ENCODE data around the gene DACT1. TPM values are rescaled to one million over a fixed set of nuclear protein-coding genes. Genes with fewer than 3 reads are reported as not detected.
"Not testable (repeated sequence)": the region's sequence is repeated elsewhere in the genome, so short reads cannot be mapped to it uniquely, and the experiment has no call there.

Gene DACT1
- 4.3 and 4.8 TPM in 2 replicates for total RNA-seq

GRCh38 chr14:58637391-58638230 lies at the start of gene DACT1:
Gene DACT1, plus strand, starts transcription at chr14:58637962. Its CDS starts 241 bp downstream, at chr14:58638203.
- intact Hi-C loops (cut with micrococcal nuclease) = loop anchor here (1.0 to 5.0 kb wide), 7 partner anchors 40 to 1455 kb away; partner anchors contain the start of genes DAAM1, JKAMP, KIAA0586 and L3HYPDH

- intact Hi-C loops (cut with micrococcal nuclease) = not testable (repeated sequence)
These were observed 49.4 kb upstream of the DACT1 start for GRCh38 chr14:58588321-58588720.

- intact Hi-C loops (cut with micrococcal nuclease) = no loop called here
These were observed 43.8 kb upstream of the DACT1 start for GRCh38 chr14:58593977-58594376.

GRCh38 chr14:58597041-58597440 lies 40.7 kb upstream of the DACT1 start:
- intact Hi-C loops (cut with micrococcal nuclease) = loop anchor here (5.0 kb wide), 1 partner anchor 40 kb away; the partner anchor contains the start of gene DACT1

- intact Hi-C loops (cut with micrococcal nuclease) = loop anchor here (5.0 kb wide), 1 partner anchor 39 kb away; the partner anchor contains the start of gene DACT1
These were observed 39.5 kb upstream of the DACT1 start for GRCh38 chr14:58598028-58598803.

GRCh38 chr14:58598804-58599525 lies 38.8 kb upstream of the DACT1 start:
- intact Hi-C loops (cut with micrococcal nuclease) = loop anchor here (5.0 kb wide), 1 partner anchor 38 kb away; the partner anchor contains the start of gene DACT1

GRCh38 chr14:58599707-58600106 lies 38.1 kb upstream of the DACT1 start:
- intact Hi-C loops (cut with micrococcal nuclease) = loop anchor here (5.0 kb wide), 1 partner anchor 38 kb away; the partner anchor contains the start of gene DACT1

GRCh38 chr14:58605465-58605864 lies 32.3 kb upstream of the DACT1 start:
- intact Hi-C loops (cut with micrococcal nuclease) = no loop called here

GRCh38 chr14:58607131-58607951 lies 30.4 kb upstream of the DACT1 start:
- intact Hi-C loops (cut with micrococcal nuclease) = no loop called here

GRCh38 chr14:58607952-58608317 lies 29.8 kb upstream of the DACT1 start:
- intact Hi-C loops (cut with micrococcal nuclease) = no loop called here

- intact Hi-C loops (cut with micrococcal nuclease) = no loop called here
These were observed 20.1 kb upstream of the DACT1 start for GRCh38 chr14:58617619-58618018.

GRCh38 chr14:58620011-58620410 lies 17.8 kb upstream of the DACT1 start:
- intact Hi-C loops (cut with micrococcal nuclease) = no loop called here

- intact Hi-C loops (cut with micrococcal nuclease) = no loop called here
These were observed 12.3 kb upstream of the DACT1 start for GRCh38 chr14:58625438-58625837.

- intact Hi-C loops (cut with micrococcal nuclease) = no loop called here
These were observed 11.3 kb upstream of the DACT1 start for GRCh38 chr14:58626431-58626831.

- intact Hi-C loops (cut with micrococcal nuclease) = no loop called here
These were observed 9.4 kb upstream of the DACT1 start for GRCh38 chr14:58628406-58628805.

- intact Hi-C loops (cut with micrococcal nuclease) = no loop called here
These were observed 8.5 kb upstream of the DACT1 start for GRCh38 chr14:58629281-58629680.

- intact Hi-C loops (cut with micrococcal nuclease) = no loop called here
These were observed 6.0 kb upstream of the DACT1 start for GRCh38 chr14:58631732-58632131.

- intact Hi-C loops (cut with micrococcal nuclease) = no loop called here
These were observed 3.9 kb upstream of the DACT1 start for GRCh38 chr14:58633831-58634230.

- intact Hi-C loops (cut with micrococcal nuclease) = loop anchor here (5.0 kb wide), 4 partner anchors 37 to 1458 kb away; partner anchors contain the start of genes JKAMP, L3HYPDH and PCNX4
These were observed 3.2 kb upstream of the DACT1 start for GRCh38 chr14:58634406-58635090.
